IMR-90 (cell line): Measurements from ENCODE around the gene PIP. TPM values are rescaled to one million over a fixed set of nuclear protein-coding genes. Genes with fewer than 3 reads are reported as not detected.

Experiments used
- ATAC-seq: fragments of 200-7000 bp; cut with Tn5 transposase; 2 replicates; pipeline ENCODE4 v1.9.1; 2020; ENCODE audit warnings: low read depth, mild to moderate bottlenecking, moderate library complexity
- BruUV-seq: library from RNA; stranded (reverse); fragments of 400-500 nt; replicated peaks from 2 replicates; lab custom pipeline; 2021; lab: Mats Ljungman, UMichigan
- CTCF ChIA-PET: fragments of 300-600 bp; formaldehyde crosslinking; extraction: SDS; loops from one replicate; lab custom pipeline; 2021; ENCODE audit warnings: antibody characterized with exemption; lab: Yijun Ruan, JAX
- POLR2A ChIA-PET: fragments of 300-600 bp; sonication (Branson Sonifier 250); formaldehyde crosslinking; loops from one replicate; lab custom pipeline; 2022; ENCODE audit warnings: antibody characterized with exemption; ENCODE audit not compliant: unreplicated experiment; lab: Charles Lee
- DNase-seq: peaks from one replicate; pipeline ENCODE4 v3.0.0; 2013
- H2AFZ ChIP-seq: replicated peaks from 2 replicates; pipeline ENCODE3; 2013; ENCODE audit warnings: low read length, mild to moderate bottlenecking; ENCODE audit not compliant: poor library complexity
- H2AK5ac ChIP-seq: 2 replicates; pipeline ENCODE4 v1.6.1; 2013; ENCODE audit warnings: low read depth, low read length, inconsistent platforms
- H2AK9ac ChIP-seq: replicated peaks from 2 replicates; pipeline ENCODE3; 2013; ENCODE audit warnings: mild to moderate bottlenecking, low read depth, low read length, moderate library complexity; ENCODE audit not compliant: poor library complexity
- H2BK120ac ChIP-seq: 2 replicates; pipeline ENCODE4 v1.6.1; 2013; ENCODE audit warnings: low read depth, low read length, inconsistent platforms
- H2BK15ac ChIP-seq: 3 replicates; pipeline ENCODE4 v1.6.1; 2013; ENCODE audit warnings: low read depth, low read length, inconsistent platforms
- H2BK20ac ChIP-seq: 2 replicates; pipeline ENCODE4 v1.6.1; 2013; ENCODE audit warnings: low read depth, mild to moderate bottlenecking, inconsistent platforms, low read length, moderate library complexity
- H2BK5ac ChIP-seq: 2 replicates; pipeline ENCODE4 v1.6.1; 2013; ENCODE audit warnings: mild to moderate bottlenecking, low read depth, low read length, inconsistent platforms; ENCODE audit not compliant: poor library complexity, severe bottlenecking
- H3K14ac ChIP-seq: replicated peaks from 2 replicates; pipeline ENCODE4 v1.6.1; 2013; ENCODE audit warnings: low read depth, low read length, inconsistent platforms
- H3K18ac ChIP-seq: 2 replicates; pipeline ENCODE4 v1.6.1; 2013; ENCODE audit warnings: low read depth, low read length, control low read depth
- H3K23ac ChIP-seq: 2 replicates; pipeline ENCODE4 v1.6.1; 2013; ENCODE audit warnings: low read depth, low read length, inconsistent platforms
- H3K27ac ChIP-seq: 2 replicates; pipeline ENCODE4 v1.5.1; 2013; ENCODE audit warnings: mild to moderate bottlenecking, control low read depth, low read length; ENCODE audit not compliant: insufficient read depth
- H3K27me3 ChIP-seq: 2 replicates; pipeline ENCODE4 v1.6.1; 2013; ENCODE audit warnings: low read length; ENCODE audit not compliant: control insufficient read depth, insufficient read depth
- H3K36me3 ChIP-seq: 2 replicates; pipeline ENCODE4 v1.6.1; 2013; ENCODE audit warnings: low read length, mixed read lengths; ENCODE audit not compliant: control insufficient read depth, insufficient read depth
- H3K4ac ChIP-seq: 2 replicates; pipeline ENCODE4 v1.6.1; 2013; ENCODE audit warnings: low read depth, low read length, inconsistent platforms
- H3K4me1 ChIP-seq: 2 replicates; pipeline ENCODE4 v1.6.1; 2013; ENCODE audit warnings: low read length, mixed read lengths; ENCODE audit not compliant: control insufficient read depth, insufficient read depth
- H3K4me2 ChIP-seq: 2 replicates; pipeline ENCODE4 v1.6.1; 2013; ENCODE audit warnings: low read depth, mild to moderate bottlenecking, control low read depth, low read length, moderate library complexity
- H3K4me3 ChIP-seq: 2 replicates; pipeline ENCODE4 v1.5.1; 2013; ENCODE audit warnings: low read depth, mild to moderate bottlenecking, control low read depth, low read length, moderate library complexity; ENCODE audit not compliant: insufficient read depth
- H3K56ac ChIP-seq: 2 replicates; pipeline ENCODE4 v1.6.1; 2013; ENCODE audit warnings: low read length, inconsistent platforms; ENCODE audit not compliant: insufficient read depth; ENCODE audit errors: extremely low read depth
- H3K79me1 ChIP-seq, 2 experiments: 2 replicates each; pipeline ENCODE4 v1.6.1; 2013; ENCODE audit warnings: low read length in 2 of 2, inconsistent platforms in 1 of 2, low read depth in 1 of 2
- H3K9ac ChIP-seq: 2 replicates; pipeline ENCODE4 v1.6.1; 2013; ENCODE audit warnings: low read depth, low read length, control low read depth
- H3K9me1 ChIP-seq: 2 replicates; pipeline ENCODE4 v1.6.1; 2013; ENCODE audit warnings: low read length, inconsistent platforms; ENCODE audit not compliant: insufficient read depth
- H3K9me3 ChIP-seq: 2 replicates; pipeline ENCODE4 v1.6.1; 2013; ENCODE audit warnings: low read length; ENCODE audit not compliant: control insufficient read depth, insufficient read depth
- H4K20me1 ChIP-seq: 2 replicates; pipeline ENCODE4 v1.6.1; 2013; ENCODE audit warnings: low read length, inconsistent platforms; ENCODE audit not compliant: insufficient read depth
- H4K5ac ChIP-seq: 2 replicates; pipeline ENCODE4 v1.6.1; 2013; ENCODE audit warnings: mild to moderate bottlenecking, low read depth, low read length, control low read depth
- H4K8ac ChIP-seq, 2 experiments: 2 replicates each; pipeline ENCODE4 v1.6.1; 2013; ENCODE audit warnings: low read depth in 2 of 2, low read length in 2 of 2, control low read depth in 1 of 2, inconsistent platforms in 1 of 2
- H4K91ac ChIP-seq: 2 replicates; pipeline ENCODE4 v1.6.1; 2013; ENCODE audit warnings: low read depth, low read length, inconsistent platforms; ENCODE audit not compliant: insufficient read depth
- CTCF ChIP-seq: conservative IDR thresholded peaks from 2 replicates; pipeline ENCODE4 v1.5.1; 2012; ENCODE audit warnings: mild to moderate bottlenecking, low read depth, low read length, improper control_type of control experiment
- FOS ChIP-seq: fragments of 150-350 bp; IDR thresholded peaks from 2 replicates; pipeline ENCODE4 v1.6.1; 2016; ENCODE audit warnings: low read depth, low read length
- MAFK ChIP-seq: IDR thresholded peaks from 2 replicates; pipeline ENCODE4 v1.6.1; 2012; ENCODE audit warnings: low read depth, low read length, improper control_type of control experiment
- MXI1 ChIP-seq: IDR thresholded peaks from 2 replicates; pipeline ENCODE4 v1.6.1; 2012; ENCODE audit warnings: low read depth, mild to moderate bottlenecking, low read length, moderate library complexity, borderline replicate concordance
- RAD21 ChIP-seq: IDR thresholded peaks from 2 replicates; pipeline ENCODE4 v1.6.1; 2012; ENCODE audit warnings: low read length, improper control_type of control experiment
- RFX5 ChIP-seq: IDR thresholded peaks from 2 replicates; pipeline ENCODE4 v1.8.0; 2012; ENCODE audit warnings: low read depth, mild to moderate bottlenecking, low read length, moderate library complexity
- SMC3 ChIP-seq: fragments of 150-350 bp; IDR thresholded peaks from 2 replicates; pipeline ENCODE4 v1.6.1; 2016; ENCODE audit warnings: low read depth, mild to moderate bottlenecking, antibody characterized with exemption, low read length, moderate library complexity
- USF2 ChIP-seq: fragments of 150-350 bp; IDR thresholded peaks from 2 replicates; pipeline ENCODE4 v1.6.1; 2017; ENCODE audit warnings: mild to moderate bottlenecking, antibody characterized with exemption, low read length, low read depth
- WGBS, 2 experiments: methylation state at CpG; one replicate each; pipeline versions ENCODE4 v1.1.5 to v1.1.7; 2013; ENCODE audit warnings: missing lambda C conversion rate in 2 of 2; ENCODE audit not compliant: insufficient read length in 1 of 2; ENCODE audit errors: extremely low coverage in 2 of 2; 5-methylcytosine and 5-hydroxymethylcytosine counted together
- dilution Hi-C: fragments of 300-500 bp; cut with HindIII; formaldehyde crosslinking; loops from one replicate; pipeline ENCODE4 v1.14.3; 2018; ENCODE audit warnings: low sequenced_read_pairs; ENCODE audit not compliant: unreplicated experiment
- in situ Hi-C: fragments of 300-500 bp; cut with MboI; formaldehyde crosslinking; loops from 3 replicates; pipeline ENCODE4 v1.14.3; 2019; ENCODE audit warnings: low sequenced_read_pairs, inconsistent platforms, mixed read lengths
- intact Hi-C: fragments of 100-400 bp; cut with micrococcal nuclease; formaldehyde crosslinking; loops from 2 replicates; pipeline ENCODE4 v1.10.0; 2022
- polyA plus RNA-seq, 3 experiments: library from polyadenylated mRNA; depleted of rRNA; stranded (reverse); fragments of >200 nt; gene quantifications; 2 replicates each; pipeline ENCODE4 v1.2.3, GENCODE V29; 2012; ENCODE audit warnings: low replicate concordance in 1 of 3
- total RNA-seq: library from RNA; depleted of rRNA; stranded (reverse); fragments of >200 nt; gene quantifications from 2 replicates; pipeline ENCODE4 v1.2.3, GENCODE V29; 2012

PIP gene
- total and polyA plus RNA-seq, 2 of the 4 experiments (the other 2 are of a cell fraction): not detected

- no peaks in the 10 kb centered on the region for H4K20me1 ChIP-seq
- no peak overlapping the region for H2AK9ac ChIP-seq
- no peak overlapping the region for H2BK20ac ChIP-seq
- H3K18ac ChIP-seq: no peak overlapping the region
- no peak overlapping the region for H4K5ac ChIP-seq
- H3K27me3 ChIP-seq: no peaks in the 10 kb centered on the region
- H2AK5ac ChIP-seq: no peak overlapping the region
- H3K4me3 ChIP-seq: no peak overlapping the region
- CTCF ChIA-PET: no interaction called here
- no peaks in the 10 kb centered on the region for H3K4me1 ChIP-seq
- POLR2A ChIA-PET: no interaction called here
- no peak overlapping the region for H3K27ac ChIP-seq
- no peak overlapping the region for H4K8ac ChIP-seq
- H3K9ac ChIP-seq: no peak overlapping the region
- DNase-seq (no peak), ATAC-seq (no peak)
- H3K56ac ChIP-seq: no peak overlapping the region
- H2BK15ac ChIP-seq: no peak overlapping the region
- 0 out of 2 replicates have a peak, but pooled peaks cover 2% of the 10 kb centered on the region for H3K9me3 ChIP-seq
- no CpG with 5 or more reads among the region's 2 CpGs for WGBS, 2 experiments
- no peak overlapping the region for H3K4me2 ChIP-seq
- H4K91ac ChIP-seq: no peak overlapping the region
- no peaks in the 10 kb centered on the region for H3K36me3 ChIP-seq
- no peak overlapping the region for H3K4ac ChIP-seq
- no peaks in the 10 kb centered on the region for H3K9me1 ChIP-seq
- intact Hi-C loops (no loop called here), dilution Hi-C loops (no loop called here), in situ Hi-C loops (no loop called here)
- H2BK120ac ChIP-seq: no peak overlapping the region
- no peak overlapping the region for H3K23ac ChIP-seq
- no peak overlapping the region for H2AFZ ChIP-seq
- BruUV-seq: no TSS peak
- no peak for TF ChIP-seq SMC3
- no peak for TF ChIP-seq CTCF
- no peak for TF ChIP-seq RAD21
- TF ChIP-seq USF2: no peak
- TF ChIP-seq FOS: no peak
- TF ChIP-seq MXI1: no peak
- no peak for TF ChIP-seq RFX5
- no peak for TF ChIP-seq MAFK
- no peak overlapping the region for H2BK5ac ChIP-seq
- H3K14ac ChIP-seq: no peak overlapping the region
- H3K79me1 ChIP-seq: no peaks in the 10 kb centered on the region
Measured at GRCh38 chr7:143177374-143178119, 45.7 kb downstream of the PIP start.
